Measurements from ENCODE around the gene FAM107B.
"Not testable (repeated sequence)": the region's sequence is repeated elsewhere in the genome, so short reads cannot be mapped to it uniquely, and the experiment has no call there.

Gene FAM107B

DNA sequence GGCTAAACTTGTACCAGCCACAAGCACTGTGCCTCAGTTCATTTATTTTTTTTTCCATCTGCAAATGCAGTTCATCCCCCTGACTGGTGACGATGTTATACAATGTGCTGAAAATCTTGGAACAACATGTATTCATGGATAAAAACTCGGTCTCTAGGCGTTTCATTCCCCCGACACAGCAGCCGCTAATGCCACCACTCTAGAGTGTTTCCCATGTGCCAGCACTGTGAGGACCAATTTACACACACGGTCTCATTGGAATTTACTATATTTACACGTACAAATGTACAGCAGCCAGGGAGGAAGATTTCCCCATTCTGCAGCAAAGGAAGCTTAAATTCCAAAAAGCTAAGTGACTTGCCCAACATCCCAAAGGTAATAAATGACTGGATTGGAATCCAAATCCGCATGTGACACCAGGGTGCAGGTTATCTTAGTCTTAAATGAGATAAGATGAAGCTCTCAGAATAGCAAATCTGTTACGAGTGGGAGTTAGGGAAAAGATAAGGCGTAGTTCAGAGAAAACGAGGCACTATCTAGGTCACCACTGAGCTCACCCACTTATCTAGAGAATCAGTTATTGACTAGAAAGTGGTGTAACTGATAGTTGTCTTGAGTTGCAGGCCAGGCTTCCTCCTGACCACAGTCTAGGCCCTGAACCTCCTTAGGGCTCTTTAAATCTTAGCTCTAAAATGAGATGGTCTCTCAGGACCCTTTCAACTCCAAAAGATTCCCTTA is 36.7 kb downstream of the FAM107B start:
- in situ Hi-C loops (cut with MboI; ENCODE audit: low sequenced_read_pairs): no loop called here

DNA sequence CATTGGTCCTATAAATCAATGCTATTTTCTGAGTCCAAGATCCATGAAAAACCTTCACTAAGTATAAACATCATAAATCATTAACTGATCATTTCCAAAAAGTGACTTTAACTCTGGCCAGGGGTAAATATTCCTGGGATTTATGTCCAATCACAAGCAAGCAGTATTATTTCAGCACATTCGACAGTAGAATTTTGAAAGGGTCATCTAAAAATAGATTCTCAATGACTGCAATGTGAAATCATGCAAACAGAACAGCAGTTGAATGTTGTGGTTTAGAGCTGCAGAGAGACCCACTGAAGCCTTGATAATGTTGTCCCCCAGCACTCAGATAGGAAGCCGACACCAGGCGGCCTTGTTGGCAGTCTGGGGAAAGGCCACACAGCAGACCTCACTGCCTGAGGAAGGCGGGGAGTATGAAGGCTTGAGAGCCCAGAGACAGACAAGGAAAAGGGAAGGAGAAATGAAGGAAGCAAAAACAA is 38.1 kb downstream of the FAM107B start:
- in situ Hi-C loops (cut with MboI; ENCODE audit: low sequenced_read_pairs): no loop called here

DNA sequence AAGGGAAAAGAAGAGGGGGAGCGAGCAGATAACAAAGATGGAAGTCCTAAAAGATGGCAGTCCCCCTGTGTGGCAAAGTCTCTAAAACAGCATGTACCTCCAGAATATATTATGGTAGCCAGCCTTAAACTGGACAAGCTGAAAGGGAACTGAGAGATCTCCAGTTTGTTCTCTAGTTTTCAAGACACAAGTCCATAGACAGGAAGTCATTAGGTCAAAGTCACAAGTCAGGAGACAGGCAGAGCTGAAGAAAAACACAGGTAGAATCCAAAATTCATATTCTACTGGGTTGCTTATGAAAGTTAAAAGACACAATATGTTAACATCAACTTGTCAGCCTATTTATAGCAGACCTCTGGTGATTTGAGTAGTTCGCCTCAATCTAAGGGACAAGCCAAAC is 38.7 kb downstream of the FAM107B start:
- in situ Hi-C loops (cut with MboI; ENCODE audit: low sequenced_read_pairs): no loop called here

DNA sequence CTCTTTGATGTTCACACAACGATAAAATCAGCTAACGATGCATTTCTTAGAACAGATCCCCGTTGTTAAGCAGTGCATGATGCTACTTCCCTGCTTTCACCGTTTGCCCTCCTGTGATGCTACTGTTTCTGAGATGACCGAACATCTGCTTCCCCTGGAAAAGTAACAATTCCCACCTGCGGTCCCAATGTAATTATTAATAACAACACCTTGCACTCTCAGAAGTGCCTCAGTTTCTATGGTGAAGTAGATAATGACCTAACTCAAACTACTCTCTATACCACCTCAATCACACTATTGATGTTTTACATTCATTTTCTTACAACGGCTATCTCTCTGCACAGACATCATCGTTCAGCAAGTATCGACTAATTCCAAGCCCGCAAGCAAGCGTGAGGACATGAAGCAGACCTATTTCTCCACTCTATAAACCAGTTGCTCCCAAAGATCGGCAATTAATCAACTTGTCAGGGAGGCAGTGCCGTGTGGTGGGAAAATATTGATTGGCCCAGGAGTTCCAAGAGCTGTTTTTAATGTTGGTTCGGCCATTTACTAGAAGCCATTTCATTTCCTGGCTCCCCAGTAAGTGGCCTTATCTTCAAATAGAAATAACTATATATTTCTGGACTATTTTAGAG is 42.7 kb downstream of the FAM107B start:
- in situ Hi-C loops (cut with MboI; ENCODE audit: low sequenced_read_pairs): no loop called here

DNA sequence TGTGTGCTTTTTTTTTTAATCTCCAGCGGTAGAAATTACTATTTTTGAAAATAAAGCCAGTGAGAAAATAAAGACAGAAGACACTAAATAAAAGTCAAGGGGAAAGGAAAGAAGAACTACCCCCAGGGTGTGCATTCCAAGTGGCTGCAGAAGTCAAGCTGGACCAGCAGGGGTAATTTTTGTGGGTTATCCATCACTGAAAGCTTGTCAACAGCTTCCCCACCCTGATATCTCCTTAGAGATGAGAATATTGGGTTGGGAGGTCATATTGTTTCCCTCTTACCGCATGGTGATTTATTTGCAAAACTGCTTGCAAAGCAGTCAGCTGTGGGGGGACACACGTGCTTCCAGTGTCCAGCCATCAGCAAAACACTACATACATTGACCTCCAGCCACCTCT is 46.4 kb downstream of the FAM107B start:
- in situ Hi-C loops (cut with MboI; ENCODE audit: low sequenced_read_pairs): no loop called here

DNA sequence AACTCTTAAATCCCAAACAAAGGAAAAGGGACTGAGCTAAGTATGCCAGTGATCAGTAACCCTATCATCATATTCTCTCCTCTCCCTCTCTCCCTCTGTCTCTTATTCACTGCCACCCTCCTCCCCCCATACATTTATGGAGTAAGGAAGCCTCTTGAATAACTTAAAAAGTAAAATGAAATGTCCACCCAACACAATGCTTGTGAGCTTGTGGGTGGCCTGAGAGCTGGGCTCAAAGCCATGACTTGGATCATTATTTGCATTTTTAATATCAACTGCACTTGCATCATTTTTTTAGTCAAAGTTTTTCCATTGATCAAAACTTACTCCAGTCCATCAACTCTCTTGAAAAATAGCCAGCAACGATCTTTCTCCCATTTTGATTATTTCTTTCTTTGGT is 46.8 kb downstream of the FAM107B start:
- in situ Hi-C loops (cut with MboI; ENCODE audit: low sequenced_read_pairs): no loop called here

DNA sequence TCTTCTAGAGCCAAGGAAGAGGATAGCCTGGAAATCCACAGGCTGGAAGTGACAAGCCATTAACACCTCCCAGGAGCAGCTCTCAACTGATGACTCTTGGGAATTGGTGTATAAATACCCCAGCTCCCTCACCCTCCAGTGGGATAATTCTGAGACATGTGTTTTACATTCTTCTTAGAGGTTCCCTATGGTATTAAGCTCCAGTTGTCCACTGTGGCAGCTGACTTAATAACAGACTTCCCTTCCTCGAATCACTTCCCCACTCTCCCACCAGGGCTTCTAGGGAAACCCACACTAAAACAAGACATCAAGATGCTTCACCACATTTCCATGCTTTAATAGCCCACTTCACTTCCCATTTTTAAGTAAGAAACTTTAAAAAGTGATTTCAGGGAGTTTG is 47.2 kb downstream of the FAM107B start:
- in situ Hi-C loops (cut with MboI; ENCODE audit: low sequenced_read_pairs): no loop called here

DNA sequence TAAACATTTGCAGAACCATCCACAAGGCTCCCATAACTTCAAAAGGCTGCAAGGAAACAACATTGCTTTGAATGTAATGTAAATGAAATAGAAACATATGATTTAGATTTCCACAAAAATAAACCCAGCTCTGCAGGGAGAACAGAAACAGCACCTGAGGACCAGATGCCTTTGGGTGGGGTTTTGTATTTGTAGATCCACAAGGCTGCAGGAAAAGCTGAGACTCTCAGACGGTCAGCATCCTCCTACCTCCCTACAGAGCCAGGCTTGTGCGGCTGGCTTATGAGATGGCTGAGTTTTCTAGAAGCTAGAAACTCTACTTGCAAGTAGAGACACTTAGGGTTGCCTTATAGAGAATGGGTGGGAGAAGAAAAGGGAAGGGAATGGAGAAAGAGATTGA is 49.8 kb downstream of the FAM107B start:
- in situ Hi-C loops (cut with MboI; ENCODE audit: low sequenced_read_pairs): no loop called here

DNA sequence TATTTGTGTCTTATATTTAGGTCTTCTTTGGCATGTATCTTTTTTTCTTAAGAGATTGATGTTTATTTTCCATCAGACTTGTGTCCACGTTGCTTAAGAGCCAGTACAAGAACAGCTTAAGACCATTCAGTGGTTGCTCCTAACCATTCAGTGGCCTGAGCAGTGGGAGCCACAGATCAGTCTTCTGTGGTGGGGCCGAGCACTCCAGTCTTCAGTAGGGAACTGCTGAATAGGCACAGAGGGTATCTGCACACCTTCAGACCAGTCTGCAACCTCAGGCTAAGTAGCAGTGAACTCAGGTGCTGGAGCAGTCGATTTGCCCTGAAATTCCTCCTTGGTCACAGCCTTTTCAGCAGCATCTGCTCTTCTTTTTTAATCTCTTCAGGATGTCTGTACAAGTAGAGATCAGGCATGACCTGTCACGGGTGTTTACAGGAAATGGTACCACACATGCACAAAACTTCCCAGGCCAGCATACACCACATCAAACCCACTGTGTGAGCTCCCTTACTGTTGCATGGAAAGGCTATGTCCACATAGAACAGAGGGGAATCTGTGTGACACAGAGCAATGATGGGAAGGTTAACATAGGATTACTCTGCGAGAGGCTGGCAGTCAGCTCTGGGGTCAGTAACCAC is 51.5 kb downstream of the FAM107B start:
- in situ Hi-C loops (cut with MboI; ENCODE audit: low sequenced_read_pairs): no loop called here

DNA sequence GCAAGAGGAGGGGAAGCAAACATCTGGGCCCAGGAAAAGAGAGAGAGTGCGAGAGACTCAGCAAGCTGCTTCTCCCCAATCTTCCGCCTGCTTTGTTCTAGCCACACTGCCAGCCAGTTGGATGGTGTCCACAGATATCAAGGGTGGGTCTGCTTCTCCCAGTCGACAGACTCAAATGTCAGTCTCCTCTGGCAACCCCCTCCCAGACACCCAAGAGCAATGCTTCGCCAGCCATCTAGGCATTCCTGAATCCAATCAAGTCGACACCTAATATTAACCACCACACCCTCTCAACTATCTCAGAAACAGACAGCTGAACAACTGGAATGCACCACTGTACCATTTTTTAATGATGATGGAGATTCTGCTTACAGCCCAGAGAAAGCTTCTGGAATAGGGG is 57.1 kb downstream of the FAM107B start:
- in situ Hi-C loops (cut with MboI; ENCODE audit: low sequenced_read_pairs): no loop called here

DNA sequence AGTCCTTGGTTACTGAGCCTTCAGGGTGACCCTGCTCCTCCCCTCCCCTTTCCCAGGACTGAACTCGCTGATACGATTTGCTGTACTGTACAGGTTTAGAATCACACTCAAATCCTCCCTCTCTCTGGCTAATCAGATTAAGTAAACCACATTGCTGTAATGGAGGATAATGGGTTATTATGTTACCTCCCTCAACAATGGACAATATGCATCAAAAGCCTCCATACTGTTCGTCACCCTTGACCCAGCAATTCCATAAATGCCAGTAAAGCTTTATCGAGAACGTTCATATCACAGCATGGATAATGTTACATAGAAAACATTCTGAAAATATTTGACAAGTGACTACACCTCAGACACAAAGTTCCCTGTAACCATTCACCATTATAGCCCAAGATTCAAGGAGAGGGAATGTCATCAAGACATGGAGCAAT is 61.7 kb downstream of the FAM107B start:
- in situ Hi-C loops (cut with MboI; ENCODE audit: low sequenced_read_pairs): no loop called here

DNA sequence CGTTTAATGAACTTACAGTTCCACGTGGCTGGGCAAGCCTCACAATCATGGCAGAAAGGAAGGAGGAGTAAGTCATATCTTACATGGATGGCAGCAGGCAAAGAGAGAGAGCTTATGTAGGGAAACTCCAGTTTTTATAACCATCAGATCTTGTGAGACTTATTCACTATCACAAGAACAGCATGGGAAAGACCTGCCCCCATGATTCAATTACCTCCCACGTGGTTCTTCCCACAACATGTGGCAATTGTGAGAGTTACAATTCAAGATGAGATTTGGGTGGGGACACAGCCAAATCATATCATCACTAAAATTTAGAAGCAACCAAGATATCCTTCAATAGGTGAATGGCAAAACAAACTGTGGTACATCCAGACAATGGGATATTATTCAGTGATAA is 65.4 kb downstream of the FAM107B start:
- in situ Hi-C loops (cut with MboI; ENCODE audit: low sequenced_read_pairs): not testable (repeated sequence)

DNA sequence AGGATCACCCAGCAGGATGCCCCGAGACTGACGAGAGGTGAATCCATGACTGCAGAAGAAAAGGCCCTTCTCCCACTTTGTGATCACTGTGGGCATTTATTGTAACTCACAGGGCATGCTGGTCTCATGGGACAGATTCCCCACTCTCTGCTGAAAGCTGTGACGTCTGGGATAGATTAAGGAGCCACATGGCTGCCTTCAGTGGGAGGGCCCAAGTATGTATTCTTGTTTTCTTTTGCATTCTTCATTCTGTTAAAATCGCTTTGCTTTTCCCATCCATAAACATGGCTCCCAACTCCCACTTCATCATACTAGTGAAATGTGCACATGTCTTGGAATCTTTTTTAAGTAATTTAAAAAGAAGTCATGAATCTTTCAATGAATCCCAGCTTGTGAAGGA is 67.2 kb downstream of the FAM107B start:
- in situ Hi-C loops (cut with MboI; ENCODE audit: low sequenced_read_pairs): no loop called here

DNA sequence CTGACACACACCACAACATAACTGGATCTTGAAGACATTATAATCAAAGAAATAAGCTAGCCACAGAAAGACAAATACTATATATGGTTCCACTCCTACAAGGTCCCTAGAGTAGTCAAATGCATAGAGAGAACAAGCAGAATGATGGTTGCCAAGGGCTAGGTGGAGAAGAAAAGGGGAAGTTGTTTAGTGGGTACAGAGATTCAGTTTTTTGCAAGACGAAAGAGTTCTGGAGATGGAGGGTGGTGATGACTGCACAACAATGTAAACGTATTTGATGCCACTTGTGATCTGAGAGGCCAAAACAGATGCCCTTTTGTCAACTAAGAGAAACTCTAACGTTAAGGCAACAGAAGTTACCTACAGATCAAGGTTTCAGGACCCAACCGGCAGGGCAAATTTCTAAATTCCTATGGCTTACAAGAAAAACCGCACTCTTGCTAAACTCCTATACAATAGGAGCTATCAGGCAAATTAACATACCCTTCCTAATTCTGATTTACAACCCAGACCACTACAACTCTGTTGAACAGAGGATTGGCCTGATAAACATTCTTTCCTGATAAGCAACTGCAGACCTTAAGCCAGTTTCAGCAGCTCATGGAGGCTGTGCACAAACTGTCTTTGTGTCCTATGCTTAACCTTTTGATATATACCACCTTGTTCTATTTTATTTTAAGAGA is 69.0 kb downstream of the FAM107B start:
- in situ Hi-C loops (cut with MboI; ENCODE audit: low sequenced_read_pairs): no loop called here

DNA sequence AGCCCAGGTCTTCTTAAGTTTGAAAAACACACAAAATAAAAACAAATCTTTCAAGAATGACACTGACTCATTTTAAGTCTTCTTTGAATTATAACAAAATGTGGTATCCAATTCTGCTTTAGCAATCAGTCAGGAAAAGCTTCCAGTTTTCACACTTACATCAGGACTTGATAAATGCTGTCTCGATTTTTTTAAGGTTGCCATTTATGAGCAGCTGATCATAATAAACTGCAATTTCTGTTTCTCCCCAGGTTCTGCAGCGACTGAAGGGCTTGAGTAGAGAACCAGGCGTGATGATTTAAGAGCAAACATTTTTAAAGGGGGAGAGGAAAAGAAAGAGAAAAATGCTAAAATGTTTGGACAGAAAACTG is 71.1 kb downstream of the FAM107B start:
- in situ Hi-C loops (cut with MboI; ENCODE audit: low sequenced_read_pairs): no loop called here

DNA sequence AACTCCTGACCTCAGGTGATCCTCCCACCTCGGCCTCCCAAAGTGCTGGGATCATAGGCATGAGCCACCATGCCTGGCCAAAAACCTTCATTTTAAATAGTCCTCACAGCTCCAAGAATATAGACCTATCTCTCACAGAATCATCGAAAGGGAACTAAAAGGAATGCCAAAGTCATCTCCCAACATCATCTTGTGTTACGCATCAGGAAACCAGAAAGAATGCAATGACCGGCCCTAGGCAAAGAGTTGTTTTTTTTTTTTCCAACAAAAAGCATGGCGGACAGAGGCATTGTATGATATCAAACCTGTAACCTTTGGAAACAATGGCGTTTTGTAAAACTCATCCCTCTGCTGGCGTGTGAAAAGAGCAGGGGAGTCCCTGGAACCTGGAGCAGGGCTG is 73.2 kb downstream of the FAM107B start:
- in situ Hi-C loops (cut with MboI; ENCODE audit: low sequenced_read_pairs): no loop called here

DNA sequence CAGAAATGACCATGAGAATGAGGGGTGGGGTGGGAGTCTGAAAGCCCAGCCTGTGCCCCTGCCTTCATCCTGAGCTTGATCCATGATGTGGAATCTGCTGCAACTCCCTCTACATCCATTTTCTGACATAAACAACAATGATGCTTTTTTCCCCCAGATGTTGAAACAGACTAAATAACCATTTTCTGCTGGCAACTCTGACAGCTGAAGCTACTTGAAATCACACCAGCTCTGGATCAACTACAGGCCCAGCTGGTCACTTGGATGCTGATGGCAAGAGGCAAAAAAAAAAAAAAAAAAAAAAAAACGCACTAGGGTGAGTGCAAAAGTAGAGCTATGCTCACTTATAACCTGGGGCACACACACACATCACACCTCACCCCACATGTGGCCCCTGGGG is 74.2 kb downstream of the FAM107B start:
- in situ Hi-C loops (cut with MboI; ENCODE audit: low sequenced_read_pairs): no loop called here

DNA sequence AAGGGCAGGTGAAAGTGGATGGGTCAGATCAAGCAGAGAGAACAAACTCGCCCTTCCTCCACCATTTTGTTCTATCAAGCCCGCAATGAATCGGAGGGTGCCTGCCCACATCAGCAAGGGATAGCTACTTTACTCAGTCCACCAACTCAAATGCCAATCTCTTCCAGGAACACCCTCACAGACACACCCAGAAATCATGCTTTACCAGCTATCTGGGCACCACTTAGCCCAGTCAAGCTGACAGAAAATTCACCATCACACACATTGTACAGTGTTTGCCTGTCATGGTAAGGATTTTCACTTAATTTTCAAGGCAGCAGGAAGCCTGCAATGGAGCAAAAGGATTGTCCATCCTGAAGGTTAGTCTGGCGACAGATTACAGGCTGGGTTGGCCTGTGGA is 75.2 kb downstream of the FAM107B start:
- in situ Hi-C loops (cut with MboI; ENCODE audit: low sequenced_read_pairs): no loop called here

DNA sequence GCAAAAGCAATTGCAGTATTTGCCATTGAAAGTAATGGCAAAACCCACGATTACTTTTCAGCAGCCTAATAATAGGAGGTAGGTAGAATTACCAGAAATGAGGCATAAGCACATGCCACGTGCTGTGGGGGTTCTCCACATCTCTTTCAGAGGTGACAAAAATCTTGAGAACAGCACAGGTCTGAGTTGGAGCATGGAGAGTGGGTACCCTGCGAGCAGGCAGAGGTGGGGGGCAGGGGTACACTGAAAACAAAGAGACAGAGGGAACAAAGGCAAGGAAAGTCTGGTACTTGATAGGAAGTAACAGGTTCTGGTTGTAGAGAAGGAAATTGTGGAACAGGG is 75.9 kb downstream of the FAM107B start:
- in situ Hi-C loops (cut with MboI; ENCODE audit: low sequenced_read_pairs): no loop called here

DNA sequence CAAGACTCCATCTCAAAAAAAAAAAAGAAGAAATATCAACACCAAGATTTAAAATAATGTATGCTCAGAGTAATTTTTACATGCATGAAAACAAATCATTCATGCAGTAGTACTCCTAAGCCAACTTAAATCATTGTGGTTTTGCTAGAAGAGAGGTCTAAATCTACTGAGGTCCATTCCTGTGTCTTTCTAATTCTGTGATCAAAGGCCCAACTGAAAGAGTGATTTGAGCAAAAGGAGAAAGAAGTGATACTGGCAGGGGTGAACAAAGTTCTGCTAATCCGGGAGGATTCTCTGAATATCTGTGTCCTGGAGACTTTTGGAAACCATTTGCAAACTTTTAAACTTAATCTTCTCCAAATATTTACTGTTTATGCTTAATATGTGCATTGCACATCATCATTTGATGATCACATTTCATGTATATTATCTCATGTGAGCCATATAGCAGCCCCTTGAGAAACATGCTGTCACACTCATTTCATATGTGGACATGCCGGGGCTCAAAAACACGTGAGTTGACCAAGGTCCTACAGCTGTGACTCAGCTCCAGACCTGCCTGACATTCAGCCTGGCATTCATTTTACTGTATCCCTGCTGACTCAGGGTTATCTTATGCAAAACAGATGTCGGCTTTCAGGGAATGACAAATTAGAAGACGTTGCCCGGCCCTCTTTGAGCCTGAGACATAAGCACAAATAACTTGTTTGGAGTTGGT is 76.4 kb downstream of the FAM107B start:
- in situ Hi-C loops (cut with MboI; ENCODE audit: low sequenced_read_pairs): no loop called here

DNA sequence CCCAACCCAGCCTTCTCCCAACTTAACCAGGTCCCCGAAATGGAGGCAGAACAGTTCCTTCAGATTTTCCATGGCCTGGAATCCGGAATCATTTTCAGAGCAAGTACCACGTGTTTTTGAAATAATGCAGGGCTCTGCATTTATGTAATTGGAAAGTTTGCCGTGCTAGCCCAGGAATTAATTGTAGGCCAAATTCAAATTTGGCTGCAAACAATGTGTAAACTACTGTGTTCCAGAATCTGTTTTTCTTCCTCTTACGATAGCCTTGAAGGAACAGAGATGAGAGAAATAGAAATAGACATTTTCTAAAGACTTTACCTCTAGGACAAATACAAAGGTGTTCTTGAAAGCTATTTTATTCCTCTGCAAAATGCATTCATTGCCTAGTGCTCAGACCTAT is 77.4 kb downstream of the FAM107B start:
- in situ Hi-C loops (cut with MboI; ENCODE audit: low sequenced_read_pairs): no loop called here
